HepG2 (cell line): ENCODE results near the gene PHKG1. TPM values are rescaled to one million over a fixed set of nuclear protein-coding genes. Genes with fewer than 3 reads are reported as not detected.

Source experiments
- KIAA2018 ChIP-seq: sonication (generic); formaldehyde crosslinking; IDR thresholded peaks from 2 replicates; pipeline ENCODE4 v1.5.0; 2020; ENCODE audit warnings: mild to moderate bottlenecking, missing genetic modification reagents, borderline replicate concordance
- POGZ ChIP-seq: sonication (generic); formaldehyde crosslinking; IDR thresholded peaks from 2 replicates; pipeline ENCODE4 v1.4.0; 2020; ENCODE audit warnings: mild to moderate bottlenecking, missing genetic modification reagents
- REXO4 ChIP-seq: sonication (generic); formaldehyde crosslinking; IDR thresholded peaks from 2 replicates; pipeline ENCODE4 v1.8.0; 2022; ENCODE audit warnings: missing genetic modification reagents, mild to moderate bottlenecking, borderline replicate concordance
- SP140L ChIP-seq: sonication (generic); formaldehyde crosslinking; IDR thresholded peaks from 2 replicates; pipeline ENCODE4 v1.4.0; 2020; ENCODE audit warnings: missing genetic modification reagents, borderline replicate concordance
- STAG1 ChIP-seq: sonication (generic); formaldehyde crosslinking; IDR thresholded peaks from 2 replicates; pipeline ENCODE4 v1.4.0; 2020; ENCODE audit warnings: missing genetic modification reagents
- ZBTB43 ChIP-seq: sonication (generic); formaldehyde crosslinking; conservative IDR thresholded peaks from 2 replicates; pipeline ENCODE4 v1.4.0; 2020; ENCODE audit warnings: missing genetic modification reagents
- ZFAT ChIP-seq: sonication (generic); formaldehyde crosslinking; conservative IDR thresholded peaks from 2 replicates; pipeline ENCODE4 v1.8.1; 2023; ENCODE audit warnings: missing genetic modification reagents, inconsistent platforms
- ZNF260 ChIP-seq: sonication (generic); formaldehyde crosslinking; IDR thresholded peaks from 2 replicates; pipeline ENCODE4 v1.4.0; 2020; ENCODE audit warnings: missing genetic modification reagents, low read depth, mild to moderate bottlenecking, borderline replicate concordance
- ZNF547 ChIP-seq: sonication (generic); formaldehyde crosslinking; IDR thresholded peaks from 2 replicates; pipeline ENCODE4 v1.5.1; 2020; ENCODE audit warnings: mild to moderate bottlenecking, missing genetic modification reagents
- ZNF619 ChIP-seq: sonication (generic); formaldehyde crosslinking; IDR thresholded peaks from 2 replicates; pipeline ENCODE4 v1.4.0; 2020; ENCODE audit warnings: mild to moderate bottlenecking, missing genetic modification reagents
- polyA plus RNA-seq, 8 experiments: library from polyadenylated mRNA; depleted of rRNA in 3 of 8; stranded (reverse) in 7 of 8; unstranded in 1 of 8; fragments of >200 nt; fragmentation: Illumina TruSeq in 4 of 8; extraction: Trizol in 4 of 8; gene quantifications; 2 replicates each; pipeline versions ENCODE4 v1.2.1 to v1.2.3, GENCODE V29; 2011 to 2016; ENCODE audit warnings: low read depth in 4 of 8, missing spikeins in 1 of 8, mixed read lengths in 1 of 8; ENCODE audit not compliant: insufficient read depth in 1 of 8
- total RNA-seq, 5 experiments: library from RNA; depleted of rRNA; stranded (reverse); fragments of >200 nt; fragmentation: Illumina TruSeq; extraction: Trizol; gene quantifications; 2 replicates each; pipeline ENCODE4 v1.2.3, GENCODE V29; 2016; ENCODE audit warnings: low read depth in 1 of 5
- TF ChIP-seq, protein P1 (sequence below): sonication (generic); formaldehyde crosslinking; IDR thresholded peaks from 2 replicates; pipeline ENCODE4 v1.4.0; 2020; ENCODE audit warnings: missing genetic modification reagents
- TF ChIP-seq, protein P2 (sequence below): sonication (generic); formaldehyde crosslinking; IDR thresholded peaks from 2 replicates; pipeline ENCODE4 v1.5.0; 2020; ENCODE audit warnings: missing genetic modification reagents
- TF ChIP-seq, protein P3 (sequence below): sonication (generic); formaldehyde crosslinking; IDR thresholded peaks from 2 replicates; pipeline ENCODE4 v1.8.0; 2022; ENCODE audit warnings: mild to moderate bottlenecking, missing genetic modification reagents, moderate library complexity

The PHKG1 gene
- total and polyA plus RNA-seq, 2 of the 13 experiments (the other 11 are each of a cell fraction or from before 2014, with no cell fraction given) = 0.44 to 0.71 TPM

DNA sequence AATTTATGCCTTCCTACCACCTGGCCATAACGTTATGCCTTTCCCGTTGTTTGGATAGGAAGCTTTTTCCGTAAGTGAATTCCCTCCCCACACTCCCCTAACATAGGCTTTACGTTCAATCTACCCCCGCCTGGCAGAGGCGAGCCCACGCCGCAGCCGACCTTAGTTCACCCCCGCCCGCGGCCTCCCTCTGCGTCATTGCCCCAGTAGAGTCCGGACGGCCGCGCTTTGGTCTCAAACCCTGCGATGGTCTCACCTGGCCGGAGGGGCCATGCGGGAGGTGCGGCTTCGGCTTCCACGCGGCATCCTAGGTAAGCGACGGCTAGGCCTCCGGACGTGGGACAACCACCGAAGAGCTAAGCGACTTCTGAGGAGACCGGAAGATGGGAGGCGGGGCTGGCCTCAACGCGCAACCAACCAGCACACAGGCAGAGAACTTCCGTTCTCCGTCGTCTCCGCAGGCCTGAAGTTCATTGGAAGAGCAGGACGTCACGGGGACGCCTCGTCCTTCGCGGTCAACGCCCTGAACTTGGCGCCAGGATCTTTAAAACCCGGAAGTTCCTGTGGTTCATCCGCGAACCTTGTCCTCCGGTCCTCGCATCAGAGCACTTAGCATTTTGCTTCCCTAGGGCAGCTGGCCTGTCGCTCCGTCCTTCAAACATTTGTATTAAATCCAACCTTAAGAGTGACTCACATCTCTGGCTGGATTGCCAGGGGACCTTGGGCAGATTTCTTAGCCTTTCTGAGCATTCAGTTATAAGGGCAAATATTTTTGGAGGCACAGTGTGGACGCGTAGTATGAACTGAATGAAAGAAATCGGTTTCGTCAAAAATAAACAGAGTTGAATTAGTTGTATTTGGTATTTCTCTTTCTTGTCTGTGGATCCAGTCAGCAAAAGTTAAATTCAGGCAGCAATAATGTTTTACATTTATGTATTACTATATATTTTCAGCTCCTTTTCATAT is 13.6 kb upstream of the PHKG1 start, which contains the start of gene CHCHD2 (continued):
- TF ChIP-seq, protein P1, sequence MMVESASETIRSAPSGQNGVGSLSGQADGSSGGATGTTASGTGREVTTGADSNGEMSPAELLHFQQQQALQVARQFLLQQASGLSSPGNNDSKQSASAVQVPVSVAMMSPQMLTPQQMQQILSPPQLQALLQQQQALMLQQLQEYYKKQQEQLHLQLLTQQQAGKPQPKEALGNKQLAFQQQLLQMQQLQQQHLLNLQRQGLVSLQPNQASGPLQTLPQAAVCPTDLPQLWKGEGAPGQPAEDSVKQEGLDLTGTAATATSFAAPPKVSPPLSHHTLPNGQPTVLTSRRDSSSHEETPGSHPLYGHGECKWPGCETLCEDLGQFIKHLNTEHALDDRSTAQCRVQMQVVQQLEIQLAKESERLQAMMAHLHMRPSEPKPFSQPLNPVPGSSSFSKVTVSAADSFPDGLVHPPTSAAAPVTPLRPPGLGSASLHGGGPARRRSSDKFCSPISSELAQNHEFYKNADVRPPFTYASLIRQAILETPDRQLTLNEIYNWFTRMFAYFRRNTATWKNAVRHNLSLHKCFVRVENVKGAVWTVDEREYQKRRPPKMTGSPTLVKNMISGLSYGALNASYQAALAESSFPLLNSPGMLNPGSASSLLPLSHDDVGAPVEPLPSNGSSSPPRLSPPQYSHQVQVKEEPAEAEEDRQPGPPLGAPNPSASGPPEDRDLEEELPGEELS (CRISPR knock-in tag) = no peak; the same call in 1 of the 2 replicates
- TF ChIP-seq ZNF619 (CRISPR knock-in tag) (peak; percentile 55; the same call in 1 of the 2 replicates), SP140L (CRISPR knock-in tag) (0 out of 2 replicates have a peak, but pooled peaks have one; percentile 27), KIAA2018 (CRISPR knock-in tag) (no peak), ZNF547 (CRISPR knock-in tag) (peak; percentile 76; the same call in 1 of the 2 replicates), ZFAT (CRISPR knock-in tag) (no peak), ZNF260 (no peak), ZBTB43 (CRISPR knock-in tag) (0 out of 2 replicates have a peak, but pooled peaks have one; percentile 50), REXO4 (CRISPR knock-in tag) (no peak), STAG1 (CRISPR knock-in tag) (peak; percentile 9; the same call in 1 of the 2 replicates), POGZ (CRISPR knock-in tag) (peak; percentile 93)
- TF ChIP-seq, protein P2, sequence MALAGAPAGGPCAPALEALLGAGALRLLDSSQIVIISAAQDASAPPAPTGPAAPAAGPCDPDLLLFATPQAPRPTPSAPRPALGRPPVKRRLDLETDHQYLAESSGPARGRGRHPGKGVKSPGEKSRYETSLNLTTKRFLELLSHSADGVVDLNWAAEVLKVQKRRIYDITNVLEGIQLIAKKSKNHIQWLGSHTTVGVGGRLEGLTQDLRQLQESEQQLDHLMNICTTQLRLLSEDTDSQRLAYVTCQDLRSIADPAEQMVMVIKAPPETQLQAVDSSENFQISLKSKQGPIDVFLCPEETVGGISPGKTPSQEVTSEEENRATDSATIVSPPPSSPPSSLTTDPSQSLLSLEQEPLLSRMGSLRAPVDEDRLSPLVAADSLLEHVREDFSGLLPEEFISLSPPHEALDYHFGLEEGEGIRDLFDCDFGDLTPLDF (CRISPR knock-in tag) = peak; percentile 98
- TF ChIP-seq, protein P3, sequence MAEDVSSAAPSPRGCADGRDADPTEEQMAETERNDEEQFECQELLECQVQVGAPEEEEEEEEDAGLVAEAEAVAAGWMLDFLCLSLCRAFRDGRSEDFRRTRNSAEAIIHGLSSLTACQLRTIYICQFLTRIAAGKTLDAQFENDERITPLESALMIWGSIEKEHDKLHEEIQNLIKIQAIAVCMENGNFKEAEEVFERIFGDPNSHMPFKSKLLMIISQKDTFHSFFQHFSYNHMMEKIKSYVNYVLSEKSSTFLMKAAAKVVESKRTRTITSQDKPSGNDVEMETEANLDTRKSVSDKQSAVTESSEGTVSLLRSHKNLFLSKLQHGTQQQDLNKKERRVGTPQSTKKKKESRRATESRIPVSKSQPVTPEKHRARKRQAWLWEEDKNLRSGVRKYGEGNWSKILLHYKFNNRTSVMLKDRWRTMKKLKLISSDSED (CRISPR knock-in tag) = no peak
